ENCODE results near the gene KREMEN2. TPM values are rescaled to one million over a fixed set of nuclear protein-coding genes. Genes with fewer than 3 reads are reported as not detected.

KREMEN2 gene
- total RNA-seq, 1 donor from 2014 or later: 8.0 TPM

DNA sequence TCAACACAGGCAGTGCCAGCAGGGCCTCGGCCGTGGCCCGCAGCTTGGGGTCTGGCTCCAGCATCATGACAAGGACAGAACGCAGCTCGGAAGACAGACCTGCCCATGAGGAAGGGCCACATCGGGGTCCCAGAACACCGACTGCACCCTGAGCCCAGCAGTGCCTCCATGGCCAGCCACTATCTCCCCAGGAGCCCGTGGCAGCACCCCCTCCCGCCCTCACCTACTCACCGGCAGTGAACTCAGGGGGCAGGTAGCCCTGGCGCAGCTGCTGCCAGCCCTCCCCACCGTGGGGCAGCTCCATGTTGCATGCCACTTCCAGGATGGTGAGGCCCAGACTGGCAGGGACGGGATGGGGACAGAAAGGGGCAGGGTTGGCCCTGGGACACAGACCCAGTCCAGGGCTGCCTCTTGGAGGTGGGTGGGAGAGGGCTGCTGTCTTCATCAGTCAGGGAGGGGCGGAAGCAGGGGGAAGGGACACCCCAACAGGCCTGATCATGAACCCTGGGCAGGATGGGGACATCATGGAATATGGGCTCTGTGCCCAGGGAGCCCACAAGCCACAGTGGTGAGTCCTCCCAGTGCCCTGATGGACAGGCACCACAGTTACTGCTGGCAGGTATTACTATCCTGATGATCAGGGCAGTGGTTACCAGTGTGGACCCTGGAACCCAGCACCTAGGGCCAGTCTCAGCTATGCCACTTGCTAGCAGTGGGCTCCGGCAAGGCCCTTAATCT, 10.4 kb downstream of the KREMEN2 start:
- H3K27me3 Mint-ChIP-seq (ENCODE audit: low read depth, unreplicated experiment): peaks cover 14% of the 10 kb centered on the region
- no peak for TF ChIP-seq EZH2 (IDR thresholded peaks at IDR 0.05; ENCODE audit: insufficient read depth, low read length)
- H3K36me3 Mint-ChIP-seq (ENCODE audit: low read depth, unreplicated experiment): no peaks in the 10 kb centered on the region

DNA sequence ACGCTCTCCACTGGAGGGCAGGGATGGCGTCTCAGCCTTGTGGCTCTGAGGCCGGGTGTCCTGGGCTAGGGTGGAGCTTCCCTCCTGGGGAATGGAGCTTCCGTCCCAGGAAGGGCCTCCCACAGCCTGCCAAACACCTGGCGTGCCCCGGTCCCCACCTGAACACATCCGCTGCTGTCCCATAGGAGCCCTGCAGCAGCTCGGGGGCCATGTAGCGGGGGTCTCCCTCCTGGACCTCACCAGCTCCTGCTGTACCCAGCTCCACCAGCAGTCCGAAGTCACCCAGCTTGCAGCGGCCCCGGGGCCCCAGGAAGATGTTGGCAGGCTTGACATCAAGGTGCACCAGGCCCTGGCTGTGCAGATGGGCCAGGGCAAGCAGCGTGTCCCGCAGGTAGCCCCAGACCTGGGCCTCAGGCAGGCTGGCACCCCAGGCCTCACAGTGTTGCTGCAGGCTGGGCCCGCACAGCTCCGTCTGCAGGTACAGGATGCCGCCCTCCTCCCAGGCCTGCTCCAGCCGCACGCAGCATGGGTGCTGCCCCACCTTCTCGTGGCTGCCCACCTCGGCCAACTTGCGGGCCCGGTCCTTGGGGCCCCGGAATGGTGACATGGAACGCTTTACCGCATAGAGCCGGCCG, 11.2 kb downstream of the KREMEN2 start:
- Mint-ChIP-seq H3K4me3 (ENCODE audit: unreplicated experiment) (no peak overlapping the region), H3K27ac (ENCODE audit: unreplicated experiment) (no peak overlapping the region), H3K36me3 (ENCODE audit: low read depth, unreplicated experiment) (no peaks in the 10 kb centered on the region), H3K4me1 (ENCODE audit: low read depth, unreplicated experiment) (no peaks in the 10 kb centered on the region), H3K9me3 (ENCODE audit: unreplicated experiment) (no peaks in the 10 kb centered on the region), H3K27me3 (ENCODE audit: low read depth, unreplicated experiment) (peaks cover 14% of the 10 kb centered on the region)
- Histone ChIP-seq H3K27ac (ENCODE audit: low read depth, low read length) (no peak overlapping the region), H4K20me1 (ENCODE audit: insufficient read depth, low read length) (peaks cover 21% of the 10 kb centered on the region), H3K36me3 (ENCODE audit: insufficient read depth, low read length) (no peaks in the 10 kb centered on the region), H3K4me2 (ENCODE audit: low read length) (no peak overlapping the region), H3K9ac (ENCODE audit: low read length) (no peak overlapping the region), H3K27me3 (ENCODE audit: insufficient read depth, low read length) (no peaks in the 10 kb centered on the region), H3K9me3 (ENCODE audit: insufficient read depth, low read depth, low read length) (no peaks in the 10 kb centered on the region), H3K4me3 (ENCODE audit: insufficient read depth, low read depth, low read length) (no peak overlapping the region), H2AFZ (ENCODE audit: low read depth, low read length) (no peak overlapping the region), H3K79me2 (ENCODE audit: insufficient read depth, low read length) (peaks cover 6% of the 10 kb centered on the region), H3K4me1 (ENCODE audit: insufficient read depth, low read length) (peaks cover 5% of the 10 kb centered on the region)
- no peak for FAIRE-seq
- no peak for DNase-seq (ENCODE audit: low read depth)
- TF ChIP-seq, protein P1, sequence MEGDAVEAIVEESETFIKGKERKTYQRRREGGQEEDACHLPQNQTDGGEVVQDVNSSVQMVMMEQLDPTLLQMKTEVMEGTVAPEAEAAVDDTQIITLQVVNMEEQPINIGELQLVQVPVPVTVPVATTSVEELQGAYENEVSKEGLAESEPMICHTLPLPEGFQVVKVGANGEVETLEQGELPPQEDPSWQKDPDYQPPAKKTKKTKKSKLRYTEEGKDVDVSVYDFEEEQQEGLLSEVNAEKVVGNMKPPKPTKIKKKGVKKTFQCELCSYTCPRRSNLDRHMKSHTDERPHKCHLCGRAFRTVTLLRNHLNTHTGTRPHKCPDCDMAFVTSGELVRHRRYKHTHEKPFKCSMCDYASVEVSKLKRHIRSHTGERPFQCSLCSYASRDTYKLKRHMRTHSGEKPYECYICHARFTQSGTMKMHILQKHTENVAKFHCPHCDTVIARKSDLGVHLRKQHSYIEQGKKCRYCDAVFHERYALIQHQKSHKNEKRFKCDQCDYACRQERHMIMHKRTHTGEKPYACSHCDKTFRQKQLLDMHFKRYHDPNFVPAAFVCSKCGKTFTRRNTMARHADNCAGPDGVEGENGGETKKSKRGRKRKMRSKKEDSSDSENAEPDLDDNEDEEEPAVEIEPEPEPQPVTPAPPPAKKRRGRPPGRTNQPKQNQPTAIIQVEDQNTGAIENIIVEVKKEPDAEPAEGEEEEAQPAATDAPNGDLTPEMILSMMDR (IDR thresholded peaks at IDR 0.05; ENCODE audit: insufficient read depth, low read depth, low read length): no peak
- no peak for TF ChIP-seq EZH2 (IDR thresholded peaks at IDR 0.05; ENCODE audit: insufficient read depth, low read length)

More for the DNA sequence above, 10.4 kb downstream of the KREMEN2 start:
- Histone ChIP-seq H3K27me3 (ENCODE audit: insufficient read depth, low read length) (no peaks in the 10 kb centered on the region), H3K36me3 (ENCODE audit: insufficient read depth, low read length) (no peaks in the 10 kb centered on the region), H4K20me1 (ENCODE audit: insufficient read depth, low read length) (peaks cover 21% of the 10 kb centered on the region), H2AFZ (ENCODE audit: low read depth, low read length) (no peak overlapping the region), H3K4me1 (ENCODE audit: insufficient read depth, low read length) (peaks cover 3% of the 10 kb centered on the region), H3K27ac (ENCODE audit: low read depth, low read length) (no peak overlapping the region), H3K9me3 (ENCODE audit: insufficient read depth, low read depth, low read length) (no peaks in the 10 kb centered on the region), H3K9ac (ENCODE audit: low read length) (no peak overlapping the region), H3K4me3 (ENCODE audit: insufficient read depth, low read depth, low read length) (no peak overlapping the region), H3K79me2 (ENCODE audit: insufficient read depth, low read length) (peaks cover 3% of the 10 kb centered on the region), H3K4me2 (ENCODE audit: low read length) (no peak overlapping the region)
- H3K27ac Mint-ChIP-seq (ENCODE audit: unreplicated experiment): no peak overlapping the region
- FAIRE-seq (no peak), DNase-seq (ENCODE audit: low read depth) (no peak)
- no peaks in the 10 kb centered on the region for H3K9me3 Mint-ChIP-seq (ENCODE audit: unreplicated experiment)
- H3K4me3 Mint-ChIP-seq (ENCODE audit: unreplicated experiment): no peak overlapping the region
- no peaks in the 10 kb centered on the region for H3K4me1 Mint-ChIP-seq (ENCODE audit: low read depth, unreplicated experiment)

DNA sequence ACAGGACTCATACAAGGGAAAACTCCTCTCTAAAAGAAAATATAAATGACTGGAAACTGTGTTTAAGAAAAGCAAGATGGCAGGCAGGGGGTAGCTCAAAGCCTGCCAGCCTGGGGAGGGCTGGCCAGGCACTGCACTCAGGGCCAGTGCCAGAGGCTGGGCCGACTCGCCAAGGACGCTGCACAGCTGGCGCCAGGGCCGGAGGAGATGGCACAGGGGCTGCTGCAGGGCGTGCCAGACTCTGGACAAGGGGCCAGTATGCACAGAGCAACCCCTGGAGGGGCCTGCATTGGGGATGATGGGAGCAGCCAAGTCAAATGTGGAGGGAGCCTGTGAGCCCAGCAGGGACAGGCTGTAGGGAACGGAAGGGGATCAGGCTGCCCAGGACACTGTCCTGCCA, 12.1 kb downstream of the KREMEN2 start:
- no peak for DNase-seq (ENCODE audit: low read depth)
- H3K9ac ChIP-seq (ENCODE audit: low read length): no peak overlapping the region
- peaks cover 13% of the 10 kb centered on the region for H4K20me1 ChIP-seq (ENCODE audit: insufficient read depth, low read length)
- Mint-ChIP-seq H3K4me3 (ENCODE audit: unreplicated experiment) (no peak overlapping the region), H3K36me3 (ENCODE audit: low read depth, unreplicated experiment) (no peaks in the 10 kb centered on the region), H3K9me3 (ENCODE audit: unreplicated experiment) (no peaks in the 10 kb centered on the region), H3K4me1 (ENCODE audit: low read depth, unreplicated experiment) (no peaks in the 10 kb centered on the region), H3K27ac (ENCODE audit: unreplicated experiment) (no peak overlapping the region), H3K27me3 (ENCODE audit: low read depth, unreplicated experiment) (peaks cover 14% of the 10 kb centered on the region)
- FAIRE-seq: no peak
- H3K36me3 ChIP-seq (ENCODE audit: insufficient read depth, low read length): no peaks in the 10 kb centered on the region
- H2AFZ ChIP-seq (ENCODE audit: low read depth, low read length): no peak overlapping the region
- H3K4me2 ChIP-seq (ENCODE audit: low read length): no peak overlapping the region
- H3K79me2 ChIP-seq (ENCODE audit: insufficient read depth, low read length): peaks cover 6% of the 10 kb centered on the region
- H3K27ac ChIP-seq (ENCODE audit: low read depth, low read length): no peak overlapping the region
- no peaks in the 10 kb centered on the region for H3K27me3 ChIP-seq (ENCODE audit: insufficient read depth, low read length)
- H3K9me3 ChIP-seq (ENCODE audit: insufficient read depth, low read depth, low read length): no peaks in the 10 kb centered on the region
- TF ChIP-seq EZH2 (IDR thresholded peaks at IDR 0.05; ENCODE audit: insufficient read depth, low read length): no peak
- TF ChIP-seq, protein P1 (IDR thresholded peaks at IDR 0.05; ENCODE audit: insufficient read depth, low read depth, low read length): no peak
- no peak overlapping the region for H3K4me3 ChIP-seq (ENCODE audit: insufficient read depth, low read depth, low read length)
- peaks cover 13% of the 10 kb centered on the region for H3K4me1 ChIP-seq (ENCODE audit: insufficient read depth, low read length)
